Right lobe of liver (tissue), 4 donors: ENCODE results near the gene PAXX.

ENCODE experiments used
- POLR2A ChIP-seq: fragments of 450-650 bp; IDR thresholded peaks from one replicate; pipeline ENCODE4 v1.6.1; 2017; ENCODE audit warnings: antibody characterized with exemption, mild to moderate bottlenecking
- TF ChIP-seq, protein P1 (sequence below), 4 donors: fragments of 200-600 bp in 3 of 4; fragments of 450-650 bp in 1 of 4; IDR thresholded peaks; one replicate each; pipeline versions ENCODE4 v1.5.1 to v1.8.0; 2016 to 2022; ENCODE audit warnings: antibody characterized with exemption in 4 of 4, mild to moderate bottlenecking in 2 of 4
- donor health status: DM: no; HTN: no; CAD: no.
- donor health status: DM: no; HTN: no; CAD: no.
- donor health status: DM: no; HTN: yes; CAD: no.

- TF ChIP-seq, protein P1, sequence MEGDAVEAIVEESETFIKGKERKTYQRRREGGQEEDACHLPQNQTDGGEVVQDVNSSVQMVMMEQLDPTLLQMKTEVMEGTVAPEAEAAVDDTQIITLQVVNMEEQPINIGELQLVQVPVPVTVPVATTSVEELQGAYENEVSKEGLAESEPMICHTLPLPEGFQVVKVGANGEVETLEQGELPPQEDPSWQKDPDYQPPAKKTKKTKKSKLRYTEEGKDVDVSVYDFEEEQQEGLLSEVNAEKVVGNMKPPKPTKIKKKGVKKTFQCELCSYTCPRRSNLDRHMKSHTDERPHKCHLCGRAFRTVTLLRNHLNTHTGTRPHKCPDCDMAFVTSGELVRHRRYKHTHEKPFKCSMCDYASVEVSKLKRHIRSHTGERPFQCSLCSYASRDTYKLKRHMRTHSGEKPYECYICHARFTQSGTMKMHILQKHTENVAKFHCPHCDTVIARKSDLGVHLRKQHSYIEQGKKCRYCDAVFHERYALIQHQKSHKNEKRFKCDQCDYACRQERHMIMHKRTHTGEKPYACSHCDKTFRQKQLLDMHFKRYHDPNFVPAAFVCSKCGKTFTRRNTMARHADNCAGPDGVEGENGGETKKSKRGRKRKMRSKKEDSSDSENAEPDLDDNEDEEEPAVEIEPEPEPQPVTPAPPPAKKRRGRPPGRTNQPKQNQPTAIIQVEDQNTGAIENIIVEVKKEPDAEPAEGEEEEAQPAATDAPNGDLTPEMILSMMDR (IDR thresholded peaks at IDR 0.05): no peak
- TF ChIP-seq POLR2A: no peak
These were observed 27.9 kb downstream of the PAXX start for GRCh38 chr9:137019891-137020683.
